ENCODE results near the gene FHIT. TPM values are rescaled to one million over a fixed set of nuclear protein-coding genes. Genes with fewer than 3 reads are reported as not detected.

Gene FHIT
- total and polyA plus RNA-seq, 2 donors from 2014 or later = 20.2 to 61.2 TPM

DNA sequence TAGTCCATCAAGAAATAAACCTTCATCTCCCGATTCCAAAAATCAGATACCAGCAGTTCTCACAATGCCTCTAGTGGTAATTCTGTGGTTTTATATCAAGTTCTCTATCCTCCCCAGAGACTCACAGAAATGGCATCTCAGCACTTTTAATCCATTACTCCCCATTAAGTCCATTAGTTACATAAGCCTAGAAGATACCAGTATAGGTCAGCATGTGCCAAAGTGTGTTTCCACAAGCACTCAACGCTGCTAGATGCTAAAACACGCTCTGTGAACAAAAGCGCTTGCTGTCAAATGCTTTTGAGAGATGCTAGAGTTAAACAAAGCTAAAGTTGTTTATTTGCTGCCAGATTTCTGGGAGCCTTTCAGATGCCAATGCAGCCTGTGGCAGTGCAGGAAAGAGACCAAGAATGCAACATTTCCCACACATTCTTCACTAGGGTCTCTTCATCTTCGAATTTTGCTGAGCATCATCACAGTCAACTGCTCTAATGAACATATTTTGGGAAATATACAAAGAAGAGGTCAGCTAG, 1282.7 kb downstream of the FHIT start:
- intact Hi-C loops (cut with DNase I) = no loop called here

DNA sequence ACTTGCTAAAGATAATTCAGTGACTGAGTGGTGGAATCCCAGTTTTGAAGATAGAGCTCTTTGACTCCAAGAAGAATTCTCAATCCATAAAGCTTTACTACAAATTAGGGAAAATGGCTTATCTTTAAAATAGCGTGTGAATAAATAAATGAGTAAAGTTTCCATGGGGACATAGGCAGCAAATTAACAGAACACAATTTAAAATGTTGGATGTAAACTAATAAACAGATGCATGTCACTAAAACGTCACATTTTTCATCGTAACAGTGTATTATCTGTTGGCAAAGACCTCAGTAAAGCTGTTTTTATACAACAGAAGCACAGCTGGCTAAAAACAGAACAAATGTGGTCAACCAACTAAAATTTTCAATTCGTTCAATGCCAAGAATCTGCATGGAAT, 1287.6 kb downstream of the FHIT start:
- Histone ChIP-seq H3K4me3 (ENCODE audit: low read length in 3 of 3) (no peak overlapping the region), H3K9me3 (ENCODE audit: control insufficient read depth in 2 of 3, insufficient read depth in 1 of 3, low read length in 3 of 3) (no peaks in the 10 kb centered on the region), H3K9ac (ENCODE audit: low read length in 3 of 3) (no peak overlapping the region), H3K27ac (ENCODE audit: low read depth in 2 of 2, low read length in 2 of 2) (no peak overlapping the region), H3K36me3 (ENCODE audit: control insufficient read depth in 2 of 3, insufficient read depth in 3 of 3, low read length in 3 of 3) (no peaks in the 10 kb centered on the region), H3K4me1 (ENCODE audit: control insufficient read depth in 2 of 3, insufficient read depth in 2 of 3, low read depth in 1 of 3, low read length in 3 of 3) (no peaks in the 10 kb centered on the region), H3K27me3 (ENCODE audit: control insufficient read depth, insufficient read depth, low read length) (no peaks in the 10 kb centered on the region)
- no peak for FAIRE-seq
- TF ChIP-seq, protein P1, sequence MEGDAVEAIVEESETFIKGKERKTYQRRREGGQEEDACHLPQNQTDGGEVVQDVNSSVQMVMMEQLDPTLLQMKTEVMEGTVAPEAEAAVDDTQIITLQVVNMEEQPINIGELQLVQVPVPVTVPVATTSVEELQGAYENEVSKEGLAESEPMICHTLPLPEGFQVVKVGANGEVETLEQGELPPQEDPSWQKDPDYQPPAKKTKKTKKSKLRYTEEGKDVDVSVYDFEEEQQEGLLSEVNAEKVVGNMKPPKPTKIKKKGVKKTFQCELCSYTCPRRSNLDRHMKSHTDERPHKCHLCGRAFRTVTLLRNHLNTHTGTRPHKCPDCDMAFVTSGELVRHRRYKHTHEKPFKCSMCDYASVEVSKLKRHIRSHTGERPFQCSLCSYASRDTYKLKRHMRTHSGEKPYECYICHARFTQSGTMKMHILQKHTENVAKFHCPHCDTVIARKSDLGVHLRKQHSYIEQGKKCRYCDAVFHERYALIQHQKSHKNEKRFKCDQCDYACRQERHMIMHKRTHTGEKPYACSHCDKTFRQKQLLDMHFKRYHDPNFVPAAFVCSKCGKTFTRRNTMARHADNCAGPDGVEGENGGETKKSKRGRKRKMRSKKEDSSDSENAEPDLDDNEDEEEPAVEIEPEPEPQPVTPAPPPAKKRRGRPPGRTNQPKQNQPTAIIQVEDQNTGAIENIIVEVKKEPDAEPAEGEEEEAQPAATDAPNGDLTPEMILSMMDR (IDR thresholded peaks at IDR 0.05; ENCODE audit: borderline replicate concordance, extremely low read depth, insufficient read depth) = no peak
- intact Hi-C loops (cut with DNase I) = no loop called here
- DNase-seq = no peak

More for the DNA sequence above, 1282.7 kb downstream of the FHIT start:
- DNase-seq (no peak), FAIRE-seq (no peak)
- no peaks in the 10 kb centered on the region for H3K4me1 ChIP-seq (ENCODE audit: control insufficient read depth in 2 of 3, insufficient read depth in 2 of 3, low read depth in 1 of 3, low read length in 3 of 3)
- H3K27ac ChIP-seq (ENCODE audit: low read depth in 2 of 2, low read length in 2 of 2) = no peak overlapping the region
- no peak overlapping the region for H3K9ac ChIP-seq (ENCODE audit: low read length in 3 of 3)
- H3K9me3 ChIP-seq (ENCODE audit: control insufficient read depth in 2 of 3, insufficient read depth in 1 of 3, low read length in 3 of 3) = no peaks in the 10 kb centered on the region
- H3K27me3 ChIP-seq (ENCODE audit: control insufficient read depth, insufficient read depth, low read length) = no peaks in the 10 kb centered on the region
- TF ChIP-seq, protein P1 (IDR thresholded peaks at IDR 0.05; ENCODE audit: borderline replicate concordance, extremely low read depth, insufficient read depth) = no peak
- no peak overlapping the region for H3K4me3 ChIP-seq (ENCODE audit: low read length in 3 of 3)
- H3K36me3 ChIP-seq (ENCODE audit: control insufficient read depth in 2 of 3, insufficient read depth in 3 of 3, low read length in 3 of 3) = no peaks in the 10 kb centered on the region

DNA sequence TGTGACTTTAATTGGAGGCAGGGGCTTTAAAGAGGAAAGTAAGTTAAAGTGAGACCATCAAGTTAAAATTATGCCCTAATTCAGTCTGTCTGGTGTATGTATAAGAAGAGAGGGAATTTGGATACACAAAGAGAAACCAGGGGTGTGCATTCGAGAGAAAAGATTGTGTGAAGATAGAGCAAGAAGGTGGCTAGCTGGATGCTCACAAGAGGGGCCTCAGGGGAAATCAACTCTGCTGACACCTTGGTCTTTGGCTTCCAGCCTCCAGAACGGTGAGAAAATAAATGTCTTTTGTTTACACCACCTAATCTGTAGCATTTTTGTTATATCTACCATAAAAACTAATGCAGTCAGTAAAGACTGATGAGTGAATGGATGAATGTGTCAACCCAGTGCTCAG, 1294.1 kb downstream of the FHIT start:
- no peak overlapping the region for H3K4me3 ChIP-seq (ENCODE audit: low read length in 3 of 3)
- TF ChIP-seq, protein P1 (IDR thresholded peaks at IDR 0.05; ENCODE audit: borderline replicate concordance, extremely low read depth, insufficient read depth) = no peak
- no peak for FAIRE-seq
- no peaks in the 10 kb centered on the region for H3K4me1 ChIP-seq (ENCODE audit: control insufficient read depth in 2 of 3, insufficient read depth in 2 of 3, low read depth in 1 of 3, low read length in 3 of 3)
- no peaks in the 10 kb centered on the region for H3K9me3 ChIP-seq (ENCODE audit: control insufficient read depth in 2 of 3, insufficient read depth in 1 of 3, low read length in 3 of 3)
- H3K27me3 ChIP-seq (ENCODE audit: control insufficient read depth, insufficient read depth, low read length) = no peaks in the 10 kb centered on the region
- intact Hi-C loops (cut with DNase I) = no loop called here
- no peak for DNase-seq
- H3K36me3 ChIP-seq (ENCODE audit: control insufficient read depth in 2 of 3, insufficient read depth in 3 of 3, low read length in 3 of 3) = no peaks in the 10 kb centered on the region
- no peak overlapping the region for H3K27ac ChIP-seq (ENCODE audit: low read depth in 2 of 2, low read length in 2 of 2)
- no peak overlapping the region for H3K9ac ChIP-seq (ENCODE audit: low read length in 3 of 3)

DNA sequence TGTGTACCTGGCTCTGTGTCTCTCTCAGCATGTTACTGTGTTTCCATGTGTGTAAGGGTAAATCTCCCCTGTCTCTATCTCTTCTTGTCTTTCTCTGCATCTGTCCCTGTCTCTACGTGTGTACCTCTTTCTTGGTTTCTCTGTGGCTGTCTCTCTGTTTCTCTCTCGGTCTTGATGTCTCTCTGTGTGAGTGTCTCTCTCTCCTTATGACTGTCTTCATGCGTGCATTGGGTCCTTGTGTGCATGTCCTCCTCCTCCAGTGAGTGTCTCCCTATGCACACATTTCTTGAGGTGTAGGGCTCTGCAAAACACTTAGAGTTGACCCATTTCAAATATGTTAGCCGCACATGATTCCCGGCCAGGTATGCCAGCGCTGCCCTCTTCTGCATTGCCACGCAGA, 1298.1 kb downstream of the FHIT start:
- no peaks in the 10 kb centered on the region for H3K4me1 ChIP-seq (ENCODE audit: control insufficient read depth in 2 of 3, insufficient read depth in 2 of 3, low read depth in 1 of 3, low read length in 3 of 3)
- no peaks in the 10 kb centered on the region for H3K9me3 ChIP-seq (ENCODE audit: control insufficient read depth in 2 of 3, insufficient read depth in 1 of 3, low read length in 3 of 3)
- intact Hi-C loops (cut with DNase I) = no loop called here
- H3K9ac ChIP-seq (ENCODE audit: low read length in 3 of 3) = no peak overlapping the region
- no peaks in the 10 kb centered on the region for H3K36me3 ChIP-seq (ENCODE audit: control insufficient read depth in 2 of 3, insufficient read depth in 3 of 3, low read length in 3 of 3)
- no peak for FAIRE-seq
- no peak for DNase-seq
- no peaks in the 10 kb centered on the region for H3K27me3 ChIP-seq (ENCODE audit: control insufficient read depth, insufficient read depth, low read length)
- no peak overlapping the region for H3K4me3 ChIP-seq (ENCODE audit: low read length in 3 of 3)
- no peak overlapping the region for H3K27ac ChIP-seq (ENCODE audit: low read depth in 2 of 2, low read length in 2 of 2)
- TF ChIP-seq, protein P1 (IDR thresholded peaks at IDR 0.05; ENCODE audit: borderline replicate concordance, extremely low read depth, insufficient read depth) = no peak

Measured in kidney (tissue), 14 donors.